ENCODE measurements around the gene ZBTB17. TPM values are rescaled to one million over a fixed set of nuclear protein-coding genes. Genes with fewer than 3 reads are reported as not detected.

The ZBTB17 gene
- total RNA-seq, 1 donor from 2014 or later, result 19.5 TPM

GRCh38 chr1:15963968-15964648 is 11.8 kb downstream of the ZBTB17 start:
- Histone ChIP-seq H2AFZ (replicated peaks) (no peak overlapping the region), H3K4me1 (peaks cover 9% of the 10 kb centered on the region), H3K36me3 (no peaks in the 10 kb centered on the region), H3K27me3 (peaks cover 21% of the 10 kb centered on the region), H3K9me3 (ENCODE audit: low read depth) (no peaks in the 10 kb centered on the region), H4K20me1 (ENCODE audit: low read depth) (peaks cover 64% of the 10 kb centered on the region), H3K4me3 (no peak overlapping the region), H3F3A (ENCODE audit: low read depth) (peaks cover 18% of the 10 kb centered on the region), H3K27ac (no peak overlapping the region), H3K79me2 (ENCODE audit: low read depth) (peaks cover 5% of the 10 kb centered on the region), H3K4me2 (no peak overlapping the region), H3K9ac (no peak overlapping the region)
- no peak for DNase-seq (ENCODE audit: low spot score)
- Mint-ChIP-seq H3K4me1 (peaks cover 52% of the 10 kb centered on the region), H3K4me3 (no peak overlapping the region), H3K27ac (no peak overlapping the region), H3K27me3 (ENCODE audit: insufficient read depth, low read depth) (peaks cover 13% of the 10 kb centered on the region), H3K9me3 (peaks cover 4% of the 10 kb centered on the region), H3K36me3 (peaks cover 20% of the 10 kb centered on the region)
- TF ChIP-seq EZH2 (IDR thresholded peaks at IDR 0.05) (no peak), EZH2phosphoT487 (IDR thresholded peaks at IDR 0.05) (no peak), CTCF (IDR thresholded peaks at IDR 0.05) (no peak)

- TF ChIP-seq EZH2 (IDR thresholded peaks at IDR 0.05), result no peak
- TF ChIP-seq CTCF (IDR thresholded peaks at IDR 0.05), result no peak
- TF ChIP-seq EZH2phosphoT487 (IDR thresholded peaks at IDR 0.05), result no peak
- no peak overlapping the region for H3K4me2 ChIP-seq
- H3K4me1 ChIP-seq, result peaks cover 9% of the 10 kb centered on the region
- H4K20me1 ChIP-seq (ENCODE audit: low read depth), result peaks cover 70% of the 10 kb centered on the region
- peaks cover 18% of the 10 kb centered on the region for H3K36me3 Mint-ChIP-seq
- H3K9ac ChIP-seq, result no peak overlapping the region
- H3K9me3 ChIP-seq (ENCODE audit: low read depth), result no peaks in the 10 kb centered on the region
- H3K27ac Mint-ChIP-seq, result no peak overlapping the region
- peaks cover 5% of the 10 kb centered on the region for H3K79me2 ChIP-seq (ENCODE audit: low read depth)
- no peak overlapping the region for H3K4me3 Mint-ChIP-seq
- no peak overlapping the region for H3K4me3 ChIP-seq
- no peak overlapping the region for H3K27ac ChIP-seq
- H3K9me3 Mint-ChIP-seq, result peaks cover 4% of the 10 kb centered on the region
- peaks cover 21% of the 10 kb centered on the region for H3K27me3 ChIP-seq
- no peak overlapping the region for H2AFZ ChIP-seq (replicated peaks)
- peaks cover 59% of the 10 kb centered on the region for H3K4me1 Mint-ChIP-seq
- DNase-seq (ENCODE audit: low spot score), result no peak
- no peaks in the 10 kb centered on the region for H3K36me3 ChIP-seq
- peaks cover 18% of the 10 kb centered on the region for H3F3A ChIP-seq (ENCODE audit: low read depth)
- peaks cover 13% of the 10 kb centered on the region for H3K27me3 Mint-ChIP-seq (ENCODE audit: insufficient read depth, low read depth)
Measured at GRCh38 chr1:15963363-15963967, 12.4 kb downstream of the ZBTB17 start.

- Histone ChIP-seq H3K27me3 (peaks cover 21% of the 10 kb centered on the region), H3K4me1 (peaks cover 9% of the 10 kb centered on the region), H3K27ac (no peak overlapping the region), H2AFZ (replicated peaks) (no peak overlapping the region), H3K4me3 (no peak overlapping the region), H3K9me3 (ENCODE audit: low read depth) (no peaks in the 10 kb centered on the region), H3F3A (ENCODE audit: low read depth) (peaks cover 23% of the 10 kb centered on the region), H3K79me2 (ENCODE audit: low read depth) (peaks cover 5% of the 10 kb centered on the region), H3K36me3 (no peaks in the 10 kb centered on the region), H4K20me1 (ENCODE audit: low read depth) (peaks cover 77% of the 10 kb centered on the region), H3K4me2 (no peak overlapping the region), H3K9ac (no peak overlapping the region)
- TF ChIP-seq CTCF (IDR thresholded peaks at IDR 0.05) (no peak), EZH2phosphoT487 (IDR thresholded peaks at IDR 0.05) (no peak), EZH2 (IDR thresholded peaks at IDR 0.05) (no peak)
- H3K4me3 Mint-ChIP-seq, result no peak overlapping the region
- peaks cover 65% of the 10 kb centered on the region for H3K4me1 Mint-ChIP-seq
- H3K27ac Mint-ChIP-seq, result no peak overlapping the region
- DNase-seq (ENCODE audit: low spot score), result no peak
- H3K36me3 Mint-ChIP-seq, result peaks cover 12% of the 10 kb centered on the region
- H3K9me3 Mint-ChIP-seq, result no peaks in the 10 kb centered on the region
- H3K27me3 Mint-ChIP-seq (ENCODE audit: insufficient read depth, low read depth), result peaks cover 10% of the 10 kb centered on the region
Measured at GRCh38 chr1:15962671-15963362, 13.1 kb downstream of the ZBTB17 start.

All from neural progenitor cell (in vitro differentiated cells).